ENCODE results near the gene TGDS. TPM values are rescaled to one million over a fixed set of nuclear protein-coding genes. Genes with fewer than 3 reads are reported as not detected.
A peak's percentile ranks its signal among the peaks of the same experiment; 100 is the strongest.

Gene TGDS
- total RNA-seq, 1 donor from 2014 or later = 12.2 TPM

DNA sequence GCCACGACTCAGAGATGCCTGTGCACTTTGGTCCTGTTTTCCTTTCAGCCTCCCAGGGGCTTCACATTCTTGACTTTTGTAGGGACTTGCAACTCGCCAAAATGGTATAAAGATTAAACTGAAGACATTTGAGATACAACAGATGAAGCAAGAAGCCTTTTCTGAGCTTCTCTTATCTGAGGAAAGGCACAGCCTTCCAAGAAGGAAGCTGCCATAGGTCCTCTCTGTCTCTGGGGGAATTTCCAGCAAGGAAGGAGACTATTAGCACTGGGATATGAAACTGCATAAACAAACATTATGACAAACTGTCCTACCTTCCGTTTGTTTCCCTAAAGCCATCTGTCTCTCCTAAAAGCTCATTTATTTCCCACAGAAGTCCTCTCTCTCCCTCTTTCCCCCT, 39.3 kb downstream of the TGDS start:
- H3K4me3 ChIP-seq (ENCODE audit: low read depth, low read length) = no peak overlapping the region
- DNase-seq (ENCODE audit: low read depth) = no peak
- no peak for TF ChIP-seq CTCF (conservative IDR thresholded peaks at IDR 0.05; ENCODE audit: low read depth, low read length)

DNA sequence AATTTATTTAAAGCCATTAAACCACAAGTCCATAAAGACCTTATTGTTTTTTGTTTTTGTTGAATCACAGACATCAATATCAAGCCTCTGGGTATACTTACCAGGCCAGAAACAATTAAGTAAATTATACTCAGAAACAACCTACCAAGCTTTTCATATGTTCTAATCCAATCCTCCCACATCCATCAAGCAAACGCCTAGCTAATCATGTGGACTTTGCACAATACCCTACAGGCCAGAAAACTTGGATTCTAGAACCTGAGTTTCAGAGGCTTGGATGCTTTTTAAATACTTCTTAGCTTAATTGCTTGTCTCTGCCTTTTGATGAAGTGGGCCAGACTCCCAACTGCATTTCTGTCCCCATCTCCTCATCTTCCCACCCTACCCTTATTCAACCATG, 39.9 kb downstream of the TGDS start:
- no peak for TF ChIP-seq CTCF (conservative IDR thresholded peaks at IDR 0.05; ENCODE audit: low read depth, low read length)

GRCh38 chr13:94553766-94554165, 42.2 kb downstream of the TGDS start:
- DNase-seq (ENCODE audit: low read depth) = no peak
- TF ChIP-seq CTCF (conservative IDR thresholded peaks at IDR 0.05; ENCODE audit: low read depth, low read length) = no peak

More for the DNA sequence above, 39.9 kb downstream of the TGDS start:
- no peak for DNase-seq (ENCODE audit: low read depth)
- no peak overlapping the region for H3K4me3 ChIP-seq (ENCODE audit: low read depth, low read length)

GRCh38 chr13:94552095-94552494, 43.9 kb downstream of the TGDS start:
- no peak for DNase-seq (ENCODE audit: low read depth)
- H3K4me3 ChIP-seq (ENCODE audit: low read depth, low read length) = no peak overlapping the region
- no peak for TF ChIP-seq CTCF (conservative IDR thresholded peaks at IDR 0.05; ENCODE audit: low read depth, low read length)

More at GRCh38 chr13:94553766-94554165, 42.2 kb downstream of the TGDS start:
- no peak overlapping the region for H3K4me3 ChIP-seq (ENCODE audit: low read depth, low read length)

- TF ChIP-seq CTCF (conservative IDR thresholded peaks at IDR 0.05; ENCODE audit: low read depth, low read length) = no peak
- DNase-seq (ENCODE audit: low read depth) = peak; percentile 13
These were observed 45.8 kb downstream of the TGDS start for GRCh38 chr13:94550062-94550738.

DNA sequence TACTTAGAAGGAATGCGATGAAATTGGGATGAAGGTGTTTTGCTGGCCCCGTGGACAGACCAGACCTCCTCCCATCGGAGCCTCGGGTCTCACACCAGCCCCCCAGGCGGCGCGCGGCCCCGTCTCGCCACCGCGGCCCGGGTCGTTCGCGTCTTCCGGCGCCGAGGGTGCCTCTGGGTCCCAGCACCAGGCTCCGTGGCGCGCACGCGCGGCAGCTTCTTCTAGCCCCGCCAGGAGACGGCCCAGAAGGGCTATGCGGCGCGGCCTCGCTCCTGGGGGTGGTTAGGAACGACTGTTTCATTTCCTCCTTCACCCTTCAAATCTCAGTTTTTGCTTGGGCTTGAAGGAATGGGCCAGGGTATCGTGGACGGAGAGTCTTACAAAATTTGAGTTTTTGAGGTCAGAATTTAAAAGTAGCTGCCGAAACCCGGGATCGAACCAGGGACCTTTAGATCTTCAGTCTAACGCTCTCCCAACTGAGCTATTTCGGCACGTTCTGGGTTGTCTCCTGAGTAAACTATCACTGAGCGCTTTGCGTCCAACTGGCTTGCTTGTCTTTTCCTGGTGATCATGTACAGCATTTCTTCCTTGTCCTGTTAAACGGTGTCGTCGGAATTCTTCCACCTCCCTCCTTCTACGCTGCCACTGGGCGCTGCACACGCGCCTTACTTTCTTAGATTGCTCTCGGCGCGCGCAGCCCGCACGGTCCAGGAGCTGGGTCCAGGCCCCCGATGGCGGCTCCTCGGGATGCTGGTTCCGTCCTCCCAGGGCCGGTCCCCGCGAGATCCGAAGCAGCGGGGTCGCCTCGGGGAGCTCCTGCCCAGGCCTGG, 46.5 kb downstream of the TGDS start:
- no peak for TF ChIP-seq CTCF (conservative IDR thresholded peaks at IDR 0.05; ENCODE audit: low read depth, low read length)
- peak overlapping the region; percentile 75 for H3K4me3 ChIP-seq (ENCODE audit: low read depth, low read length)
- peak; percentile 78 for DNase-seq (ENCODE audit: low read depth)

More at GRCh38 chr13:94550062-94550738, 45.8 kb downstream of the TGDS start:
- peak overlapping the region; percentile 75 for H3K4me3 ChIP-seq (ENCODE audit: low read depth, low read length)

Measured in epithelial cell of proximal tubule (primary cell).